HG03045 (cell line): ENCODE measurements around the gene SLC22A2.
A peak's percentile ranks its signal among the peaks of the same experiment; 100 is the strongest.

ENCODE experiments used
- ATAC-seq: cut with Tn5 transposase; IDR thresholded peaks from one replicate; pipeline ENCODE4 v1.9.1; 2021; ENCODE audit warnings: mild to moderate bottlenecking, moderate library complexity; ENCODE audit not compliant: unreplicated experiment

SLC22A2 gene

DNA sequence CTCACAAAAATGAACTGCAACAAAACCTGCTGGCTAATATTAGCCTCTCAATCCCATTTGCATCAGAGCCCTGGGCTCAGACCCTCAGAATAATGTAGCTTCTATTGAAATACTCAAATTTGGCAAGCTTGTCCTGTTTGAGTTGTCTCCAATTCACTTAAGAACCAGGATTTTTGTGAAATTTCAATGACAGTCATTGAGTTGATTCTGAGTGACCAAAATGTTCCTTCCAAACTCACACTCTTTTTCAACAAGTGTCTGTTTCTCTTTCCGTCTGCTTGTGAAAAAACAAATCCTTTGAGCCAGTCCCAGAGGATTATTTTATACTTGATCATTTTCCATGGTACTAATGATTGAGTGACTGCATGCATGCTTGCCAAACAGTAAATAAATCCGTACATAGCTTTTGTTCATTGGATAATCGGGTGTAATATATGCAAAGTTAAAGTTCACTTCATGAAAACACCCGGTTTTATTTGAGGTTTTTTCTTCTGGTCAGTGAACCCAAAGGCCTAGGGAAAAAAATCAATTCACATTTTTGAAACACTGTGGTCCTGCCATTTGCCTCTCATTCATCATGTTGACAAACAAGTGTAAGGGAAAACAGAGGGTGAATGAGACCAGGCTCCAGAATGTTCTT, 16.4 kb upstream of the SLC22A2 start:
- ATAC-seq = no peak

DNA sequence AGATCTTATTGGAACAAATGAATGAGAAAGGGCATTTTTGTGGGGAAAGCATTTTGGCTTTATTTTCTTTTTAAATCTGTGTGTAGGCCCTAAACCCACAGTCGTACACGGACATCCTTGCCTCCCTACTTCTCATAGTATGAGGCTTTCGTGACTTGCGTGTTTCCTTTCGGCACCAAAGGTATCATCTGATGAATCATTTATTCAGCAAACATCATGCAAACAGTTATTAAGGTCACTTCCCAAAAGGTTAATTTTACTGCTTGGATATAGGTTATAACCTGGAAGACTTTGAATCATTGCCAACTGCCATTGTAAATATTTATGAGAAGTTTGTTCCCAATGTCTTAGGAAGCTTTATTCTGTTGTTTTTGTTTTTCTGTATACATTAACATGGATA, 15.1 kb upstream of the SLC22A2 start:
- ATAC-seq = no peak

DNA sequence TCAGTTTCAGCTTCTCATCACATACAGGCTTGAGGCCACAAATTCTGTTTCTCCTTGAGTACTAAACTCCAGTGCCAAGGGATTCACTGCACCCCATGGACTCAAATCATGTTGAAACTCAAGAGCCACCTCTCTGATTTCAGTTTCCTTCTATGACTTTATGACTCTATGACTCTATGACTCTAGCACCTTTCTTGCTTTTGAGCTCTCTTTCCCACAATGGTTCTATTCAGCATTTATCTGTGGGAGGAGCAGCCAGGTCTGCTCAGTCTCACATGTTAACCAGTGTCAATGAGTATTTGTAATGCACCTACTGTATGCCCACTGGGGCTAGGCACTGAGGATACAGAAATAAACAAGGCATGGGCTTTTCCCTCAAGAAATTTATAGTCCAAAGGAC, 14.6 kb upstream of the SLC22A2 start:
- ATAC-seq = no peak

DNA sequence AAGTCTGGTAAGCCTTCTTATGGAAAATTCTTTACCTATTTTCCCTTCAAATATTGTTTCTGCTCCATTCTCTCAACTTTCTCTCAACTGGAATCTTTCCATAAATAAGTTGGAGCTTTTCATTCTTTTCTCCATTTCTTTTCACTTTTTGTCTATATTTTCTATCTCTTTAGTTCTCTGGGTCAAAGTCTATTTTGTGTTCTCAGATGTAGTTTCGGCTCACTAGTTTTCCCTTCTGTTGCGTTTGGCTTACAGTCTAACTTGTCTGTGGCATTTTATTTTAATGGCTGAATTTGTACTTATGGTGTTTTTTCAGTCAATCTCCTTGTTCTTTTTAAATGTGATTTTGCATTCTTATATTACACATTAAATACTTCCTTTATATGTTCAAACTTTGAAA, 14.1 kb upstream of the SLC22A2 start:
- no peak for ATAC-seq

DNA sequence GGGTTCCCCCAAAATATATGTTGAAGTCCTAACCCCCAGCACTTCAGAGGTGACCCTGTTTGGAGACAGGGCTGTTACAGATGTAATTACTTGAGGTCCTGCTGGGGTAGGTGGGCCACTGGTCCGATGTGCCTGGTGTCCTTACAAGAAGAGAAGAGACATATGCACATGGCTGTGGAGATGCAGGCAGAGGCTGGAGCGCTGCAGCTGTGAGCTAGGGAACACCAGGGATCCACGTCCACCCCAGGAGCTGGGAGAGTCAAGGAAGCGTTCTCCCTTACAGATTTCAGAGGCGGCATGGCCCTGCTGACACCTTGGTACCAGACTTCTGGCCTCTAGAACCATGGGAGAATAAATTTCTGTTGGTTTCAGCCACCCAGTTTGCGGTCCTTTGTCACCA, 11.7 kb upstream of the SLC22A2 start:
- ATAC-seq = no peak

DNA sequence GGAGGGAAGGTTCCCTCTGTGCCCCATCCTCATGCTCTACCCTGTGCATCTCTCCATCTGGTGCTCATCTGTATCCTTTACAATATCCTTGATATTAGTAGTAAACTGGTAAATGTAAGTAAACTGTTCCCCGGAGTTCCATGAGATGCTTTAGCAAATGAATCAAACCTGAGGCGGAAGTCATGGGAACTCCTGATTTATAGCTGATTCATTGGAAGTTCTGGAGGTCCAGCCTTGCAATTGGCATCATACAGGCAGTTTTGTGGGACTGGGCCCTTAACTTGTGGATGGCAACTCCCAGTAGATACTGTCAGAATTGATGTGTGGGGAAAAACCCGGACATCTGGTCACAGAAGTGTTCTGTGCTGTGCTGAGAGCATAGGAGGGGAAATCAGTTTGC, 11.2 kb upstream of the SLC22A2 start:
- ATAC-seq = no peak

DNA sequence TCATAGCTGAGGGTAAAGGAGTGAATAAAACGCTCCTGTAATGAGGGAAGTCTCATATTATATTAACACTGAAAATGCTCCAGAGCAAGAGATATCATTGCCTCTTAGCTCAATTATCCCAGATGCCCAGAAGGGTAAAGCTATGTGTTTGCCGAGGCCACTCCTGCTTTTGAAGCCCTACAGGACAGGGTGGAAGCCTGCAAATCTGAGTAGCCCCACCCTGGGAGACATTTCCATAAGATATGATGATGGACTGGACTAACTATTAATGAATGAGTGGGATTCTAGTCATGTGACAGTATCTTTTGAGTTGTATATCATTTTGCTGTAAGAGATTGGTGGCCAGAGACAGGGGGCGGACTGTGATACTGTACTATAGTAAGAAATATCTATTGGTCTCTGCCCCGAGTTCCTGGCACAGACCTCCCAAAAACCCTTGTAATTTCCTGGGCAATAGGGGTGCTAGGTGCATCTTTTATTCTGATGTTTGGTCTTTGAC, 10.5 kb upstream of the SLC22A2 start:
- ATAC-seq = no peak

DNA sequence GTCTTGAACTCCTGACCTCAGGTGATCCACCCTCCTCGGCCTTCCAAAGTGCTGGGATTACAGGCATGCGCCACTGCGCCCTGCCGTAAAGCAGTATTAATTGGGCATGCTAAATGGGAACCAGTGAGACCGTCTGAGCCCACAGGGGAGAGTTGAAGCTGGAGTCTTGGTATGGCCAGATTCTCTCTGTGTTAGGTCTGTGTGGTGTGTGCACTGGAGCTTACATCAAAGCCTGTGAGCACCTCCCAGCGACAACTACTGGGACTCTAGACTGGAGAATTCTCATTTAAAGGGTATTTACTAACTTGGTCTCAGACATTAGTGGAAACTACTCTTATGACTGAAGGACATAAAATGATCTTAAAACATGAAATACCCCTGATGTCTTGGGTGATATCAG, 8.5 kb upstream of the SLC22A2 start:
- no peak for ATAC-seq

DNA sequence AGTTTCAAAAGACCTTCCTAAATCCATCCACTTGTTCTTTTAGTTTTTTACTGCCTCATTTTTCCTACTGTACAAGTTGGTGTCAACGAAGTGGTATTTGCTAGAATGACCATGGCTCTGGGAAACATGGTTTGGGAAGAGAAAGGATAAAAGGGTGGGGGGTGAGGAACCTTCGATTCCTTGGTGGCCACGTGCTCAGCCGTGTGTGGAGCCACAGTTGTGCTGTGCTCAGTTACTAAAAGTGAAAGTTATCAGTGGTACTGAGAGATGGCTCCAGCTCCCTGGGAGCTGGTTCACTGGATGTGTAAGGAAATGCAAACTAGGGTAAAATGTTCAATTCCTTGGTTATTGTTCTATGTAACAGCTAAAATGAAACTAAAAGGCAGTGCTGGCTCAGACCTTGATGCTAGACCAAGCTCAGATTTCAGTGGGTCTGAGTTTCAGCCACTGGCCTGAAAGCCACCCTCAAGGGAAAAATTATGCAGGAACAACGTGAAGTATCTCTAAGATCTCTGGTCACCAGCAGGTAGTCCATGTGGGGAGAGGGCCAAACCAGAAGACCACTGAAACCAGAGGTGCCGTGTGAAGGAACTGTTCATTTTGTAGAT, 7.4 kb upstream of the SLC22A2 start:
- ATAC-seq = peak; percentile 61

DNA sequence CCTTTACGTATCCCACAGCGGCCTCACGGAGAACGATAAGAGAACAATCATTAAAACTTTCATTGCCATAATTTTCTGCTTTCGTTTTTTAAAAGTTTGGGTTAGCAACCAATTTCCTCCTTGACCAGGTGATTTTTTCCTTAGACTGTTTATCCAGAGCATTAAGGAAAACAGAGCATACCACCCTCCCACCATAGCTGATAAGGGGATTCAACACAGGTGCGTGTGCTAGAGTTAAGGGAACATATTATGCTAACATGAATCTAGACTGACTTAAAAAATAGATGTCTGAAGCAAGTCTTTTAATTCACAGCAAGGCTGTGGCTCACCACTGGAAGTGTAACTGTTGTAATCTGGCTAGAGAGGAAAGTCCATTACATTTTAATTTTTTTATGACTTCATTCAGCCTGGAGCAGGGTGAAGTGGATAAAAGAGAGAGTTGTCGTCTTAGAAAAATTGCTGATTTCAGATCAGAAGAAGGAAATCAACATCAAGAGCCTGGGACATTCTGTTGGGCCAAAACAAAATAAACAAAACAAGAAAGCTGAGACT, 5.5 kb upstream of the SLC22A2 start:
- ATAC-seq = no peak

DNA sequence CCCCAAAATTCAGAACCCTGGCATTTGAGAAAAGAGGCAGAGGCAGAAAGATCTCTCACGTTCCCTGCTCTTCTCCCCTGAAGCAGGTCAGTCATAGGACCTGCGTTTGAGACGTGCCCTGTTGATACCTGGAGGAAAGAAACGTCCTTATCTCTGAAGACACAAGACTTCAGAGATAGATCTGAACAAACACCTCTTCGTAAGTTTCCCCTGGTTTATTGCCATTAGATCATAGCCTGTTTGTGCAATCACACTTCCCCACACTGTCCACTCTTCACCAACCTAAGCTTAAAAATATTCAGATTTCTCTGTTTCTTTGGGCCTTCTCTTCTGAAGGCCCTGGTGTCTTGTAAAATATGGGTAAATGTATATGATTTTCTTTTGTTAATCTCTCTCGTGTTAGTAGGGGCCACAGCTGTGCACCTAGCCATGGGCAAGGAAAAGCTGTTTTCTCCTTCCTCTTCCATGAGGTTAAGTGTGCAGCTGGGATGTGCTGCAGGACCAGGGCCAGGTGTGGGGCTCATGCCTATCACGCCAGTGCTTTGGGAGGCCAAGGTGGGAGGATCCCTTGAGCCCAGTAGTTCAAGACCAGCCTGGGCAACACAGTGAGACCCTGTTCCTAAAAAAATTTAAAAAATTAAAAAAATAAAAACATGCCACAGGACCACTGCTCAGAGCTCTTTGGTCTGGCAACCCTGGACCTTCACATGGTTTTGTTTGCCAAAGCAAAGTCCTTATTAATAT, 4.7 kb upstream of the SLC22A2 start:
- no peak for ATAC-seq

DNA sequence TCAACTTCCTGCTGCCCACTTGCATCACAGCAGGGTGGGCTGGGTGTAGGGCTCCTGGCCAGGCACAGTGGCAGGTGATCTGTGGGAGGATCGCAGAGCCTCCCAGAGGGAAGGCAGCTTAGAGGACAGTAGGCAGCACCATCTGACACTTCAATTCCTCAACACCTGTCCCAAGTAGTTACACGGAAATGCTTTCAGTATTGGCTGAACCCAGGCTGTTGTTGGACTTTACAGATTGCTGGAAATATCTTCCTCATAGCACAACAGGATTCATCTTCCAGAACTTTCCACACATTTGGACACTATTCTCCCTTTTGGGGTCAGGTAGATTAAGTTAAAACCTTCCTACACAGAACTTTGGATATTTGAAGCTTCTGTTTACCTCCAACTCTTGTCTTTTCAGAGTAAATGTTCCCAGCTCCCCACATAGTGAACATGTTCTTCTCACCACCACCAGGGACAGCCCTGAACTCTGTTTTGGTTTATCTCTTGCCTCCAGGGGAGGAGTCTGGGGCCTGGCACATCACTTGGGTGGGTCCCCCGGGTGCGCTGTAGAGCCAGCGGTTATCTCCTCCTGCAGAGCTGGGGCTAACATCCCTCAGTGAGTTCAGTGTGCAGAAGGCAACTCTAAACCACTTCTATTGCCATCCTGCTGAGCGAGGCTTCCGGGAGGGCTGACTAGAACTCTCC, 3.5 kb upstream of the SLC22A2 start:
- no peak for ATAC-seq

DNA sequence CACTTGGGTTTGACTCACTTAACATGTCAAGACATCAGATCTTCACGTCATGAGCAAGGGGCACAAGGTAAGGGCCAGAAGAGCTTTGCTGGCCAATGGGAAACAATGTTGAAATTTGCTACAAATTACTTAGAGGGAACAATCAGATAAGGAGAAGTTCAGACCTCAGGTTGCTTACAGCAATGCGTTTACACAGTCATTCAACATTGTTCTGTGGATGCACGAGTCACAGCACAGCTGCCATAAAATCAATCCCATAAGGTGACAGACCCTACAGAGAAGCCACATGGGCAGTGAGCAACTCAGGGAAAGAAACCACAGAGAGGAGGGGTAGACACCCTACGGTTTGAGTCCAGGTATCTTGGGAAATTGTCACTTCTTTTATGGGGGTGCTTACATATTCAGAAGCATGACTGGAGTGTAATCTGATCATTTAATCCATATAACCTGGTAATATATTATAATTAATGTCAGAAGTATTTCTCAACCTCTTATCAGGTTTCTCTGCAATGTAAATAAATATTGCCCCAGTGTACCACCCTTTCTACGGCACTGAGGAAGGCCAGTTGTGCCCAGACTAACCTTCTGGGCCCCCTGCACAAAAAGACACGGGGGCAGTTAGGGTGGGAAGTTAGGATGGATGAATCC, 2.3 kb upstream of the SLC22A2 start:
- no peak for ATAC-seq

DNA sequence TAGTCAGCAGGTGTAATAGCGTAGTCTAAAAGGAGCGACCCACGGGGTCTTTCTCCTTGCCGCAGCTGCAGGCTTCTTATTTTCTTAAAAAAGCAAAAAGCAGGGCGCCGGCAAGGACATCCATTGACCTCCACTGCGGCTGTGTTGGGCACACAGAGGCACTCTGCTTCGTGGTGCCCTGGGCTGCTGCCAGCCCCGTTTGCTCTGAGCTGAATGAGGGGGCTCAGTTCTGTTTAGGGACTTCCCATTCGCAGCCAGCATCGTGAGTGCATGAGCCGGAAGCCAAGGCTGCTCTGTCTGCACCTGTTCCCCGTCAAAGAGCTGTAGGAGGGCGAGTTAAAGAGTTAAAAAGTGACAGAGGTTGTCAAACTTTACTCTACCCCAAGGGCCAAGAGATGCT, 1.7 kb upstream of the SLC22A2 start:
- no peak for ATAC-seq

DNA sequence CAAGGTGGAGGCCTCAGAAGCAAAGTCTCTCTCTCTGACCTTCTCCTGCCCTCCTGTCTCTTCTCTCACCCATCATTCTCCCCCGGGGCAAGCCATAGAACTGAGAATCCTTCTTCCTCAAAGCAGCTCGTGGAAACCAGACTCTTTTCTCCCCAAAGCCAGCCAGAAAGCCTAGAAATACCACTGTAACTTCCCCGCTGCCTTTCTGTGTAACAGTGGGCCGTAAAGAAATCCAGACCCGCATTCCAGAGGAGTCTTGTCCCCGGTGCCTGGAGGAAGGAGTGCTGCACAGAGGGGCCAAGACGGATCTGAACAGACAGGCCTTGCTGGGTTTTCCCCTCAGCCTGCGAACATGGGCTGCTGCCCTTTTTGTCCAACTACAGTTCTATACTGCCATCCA, 977 bp upstream of the SLC22A2 start:
- no peak for ATAC-seq

DNA sequence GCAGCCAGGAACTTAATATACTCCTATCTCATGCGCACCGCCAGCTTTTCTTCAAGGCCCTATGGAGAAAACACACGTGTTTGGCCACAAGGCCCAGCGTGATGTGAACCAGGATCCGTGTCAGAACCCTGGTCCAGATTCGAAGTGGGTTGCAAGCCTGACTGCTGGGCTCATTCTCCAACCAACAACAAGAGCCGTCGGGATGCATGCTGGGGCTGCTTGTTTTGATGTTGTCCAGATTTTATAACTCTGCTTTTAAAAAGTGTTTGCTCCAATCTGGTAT, 463 bp upstream of the SLC22A2 start:
- ATAC-seq = no peak

DNA sequence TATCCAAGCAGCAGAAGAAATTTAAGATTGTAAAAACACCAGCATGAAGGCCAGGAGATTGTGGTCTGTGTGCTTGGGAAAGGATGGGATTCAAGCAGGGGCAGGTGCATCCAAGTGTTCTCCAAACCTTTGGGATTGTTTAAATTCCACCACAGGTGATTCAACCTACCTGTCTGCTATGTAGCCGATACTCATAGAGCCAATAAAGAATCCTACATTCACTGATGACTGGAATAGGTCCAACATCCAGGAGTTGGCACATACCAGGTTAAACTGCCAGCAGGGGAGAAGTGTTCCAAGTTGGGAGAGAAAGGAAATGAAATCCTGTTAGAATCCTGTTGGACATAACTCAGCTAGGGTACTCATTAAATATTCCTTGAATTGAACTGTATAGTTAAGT, 2.2 kb downstream of the SLC22A2 start:
- no peak for ATAC-seq

DNA sequence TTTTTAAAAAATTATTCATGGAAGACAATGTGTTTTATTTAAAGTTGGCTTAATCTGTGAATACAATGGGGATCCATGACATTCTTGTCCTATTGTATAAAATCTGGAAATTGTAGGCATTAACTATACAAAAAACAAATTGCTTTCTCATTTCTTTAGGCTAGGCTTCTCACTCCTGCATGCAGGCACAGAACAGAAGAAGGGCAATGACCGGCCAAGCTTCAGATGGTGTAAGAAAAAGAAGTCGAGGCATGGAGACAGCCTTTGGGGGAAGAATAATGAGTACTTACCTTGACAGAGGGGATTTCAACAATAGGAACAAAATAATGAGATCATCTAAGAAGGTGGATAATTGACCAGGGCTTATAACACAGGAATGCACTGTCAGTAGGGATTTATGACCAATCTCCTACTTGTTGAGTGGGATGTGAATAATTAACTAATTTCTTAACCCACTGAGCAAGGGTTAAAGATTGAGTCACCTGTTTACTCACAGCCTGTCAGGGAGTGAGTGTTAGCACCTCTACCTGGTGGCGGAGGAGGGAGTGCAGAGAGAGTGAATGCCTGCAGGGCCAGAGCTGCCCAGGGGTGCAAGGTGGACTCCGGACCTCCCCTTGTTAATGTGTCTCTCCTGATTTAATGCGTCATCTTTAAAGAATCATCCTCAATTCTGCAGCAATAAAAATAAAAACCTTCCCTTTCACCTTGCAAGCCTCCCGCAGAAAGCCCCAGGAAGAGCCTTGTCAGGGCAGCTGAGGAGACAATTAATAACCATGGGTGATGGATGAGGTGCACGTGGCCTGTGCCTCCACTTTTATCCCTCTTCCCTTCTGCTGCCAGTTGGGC, 3.9 kb downstream of the SLC22A2 start:
- no peak for ATAC-seq

DNA sequence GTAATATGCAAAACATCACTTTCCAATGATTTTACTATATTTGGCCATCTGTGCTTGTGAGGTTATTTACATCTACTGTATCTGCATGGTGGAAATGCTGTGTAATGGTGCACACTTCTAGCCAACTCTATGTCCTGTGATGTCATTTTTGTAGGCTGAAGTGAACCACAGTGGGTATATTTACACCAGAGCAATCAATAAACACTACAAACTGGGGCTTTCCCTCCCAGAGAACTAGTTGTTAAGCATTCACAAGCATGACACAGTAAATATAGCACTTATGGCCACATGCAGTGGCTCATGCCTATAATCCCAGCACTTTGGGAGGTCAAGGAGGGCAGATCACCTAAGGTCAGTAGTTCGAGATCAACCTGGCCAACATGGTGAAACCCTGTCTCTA, 4.9 kb downstream of the SLC22A2 start:
- ATAC-seq = no peak

DNA sequence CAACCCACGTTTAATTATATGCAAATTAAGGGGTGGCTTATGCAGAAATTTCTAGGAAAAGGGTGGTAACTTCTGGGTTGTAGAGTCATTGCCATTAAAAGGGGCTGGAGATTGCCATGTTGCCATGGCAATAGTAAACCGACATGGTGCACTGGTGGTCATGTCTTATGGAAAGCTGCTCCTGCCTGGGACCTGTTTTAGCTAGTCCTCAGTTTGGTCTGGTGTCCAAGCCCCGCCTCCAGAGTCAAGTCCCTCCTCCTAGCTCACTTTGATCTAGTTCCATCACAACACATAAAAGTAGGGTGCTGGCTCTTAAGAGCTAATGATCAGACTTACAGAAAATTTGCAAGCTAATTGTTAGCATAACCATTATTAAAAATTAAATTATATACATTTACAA, 5.3 kb downstream of the SLC22A2 start:
- ATAC-seq = no peak
